HepG2 (cell line): ENCODE data around the gene TMEM217. TPM values are rescaled to one million over a fixed set of nuclear protein-coding genes. Genes with fewer than 3 reads are reported as not detected.
A peak's percentile ranks its signal among the peaks of the same experiment; 100 is the strongest.

Source experiments
- NFYC ChIP-seq: IDR thresholded peaks from 2 replicates; pipeline ENCODE4 v1.6.1; 2016; ENCODE audit warnings: missing genetic modification reagents, missing compliant biosample characterization
- ZNF33B ChIP-seq: sonication (generic); formaldehyde crosslinking; IDR thresholded peaks from 2 replicates; pipeline ENCODE4 v1.5.1; 2020; ENCODE audit warnings: mild to moderate bottlenecking, missing genetic modification reagents
- polyA plus RNA-seq, 8 experiments: library from polyadenylated mRNA; depleted of rRNA in 3 of 8; stranded (reverse) in 7 of 8; unstranded in 1 of 8; fragments of >200 nt; fragmentation: Illumina TruSeq in 4 of 8; extraction: Trizol in 4 of 8; gene quantifications; 2 replicates each; pipeline versions ENCODE4 v1.2.1 to v1.2.3, GENCODE V29; 2011 to 2016; ENCODE audit warnings: low read depth in 4 of 8, missing spikeins in 1 of 8, mixed read lengths in 1 of 8; ENCODE audit not compliant: insufficient read depth in 1 of 8
- total RNA-seq, 5 experiments: library from RNA; depleted of rRNA; stranded (reverse); fragments of >200 nt; fragmentation: Illumina TruSeq; extraction: Trizol; gene quantifications; 2 replicates each; pipeline ENCODE4 v1.2.3, GENCODE V29; 2016; ENCODE audit warnings: low read depth in 1 of 5
- TF ChIP-seq, protein P1 (sequence below), 2 experiments: sonication (generic) in 1 of 2; formaldehyde crosslinking in 1 of 2; IDR thresholded peaks; 2 replicates each; pipeline versions ENCODE4 v1.5.1 to v1.6.1; 2011 to 2020; ENCODE audit warnings: borderline replicate concordance in 1 of 2, low read depth in 1 of 2, low read length in 1 of 2, mild to moderate bottlenecking in 1 of 2, missing genetic modification reagents in 1 of 2, moderate library complexity in 1 of 2
- TF ChIP-seq, protein P2 (sequence below): IDR thresholded peaks from 2 replicates; pipeline ENCODE4 v1.4.0; 2020; ENCODE audit warnings: mild to moderate bottlenecking, missing genetic modification reagents

Gene TMEM217
- total and polyA plus RNA-seq, 2 of the 13 experiments (the other 11 are each of a cell fraction or from before 2014, with no cell fraction given) = 2.3 to 3.4 TPM

DNA sequence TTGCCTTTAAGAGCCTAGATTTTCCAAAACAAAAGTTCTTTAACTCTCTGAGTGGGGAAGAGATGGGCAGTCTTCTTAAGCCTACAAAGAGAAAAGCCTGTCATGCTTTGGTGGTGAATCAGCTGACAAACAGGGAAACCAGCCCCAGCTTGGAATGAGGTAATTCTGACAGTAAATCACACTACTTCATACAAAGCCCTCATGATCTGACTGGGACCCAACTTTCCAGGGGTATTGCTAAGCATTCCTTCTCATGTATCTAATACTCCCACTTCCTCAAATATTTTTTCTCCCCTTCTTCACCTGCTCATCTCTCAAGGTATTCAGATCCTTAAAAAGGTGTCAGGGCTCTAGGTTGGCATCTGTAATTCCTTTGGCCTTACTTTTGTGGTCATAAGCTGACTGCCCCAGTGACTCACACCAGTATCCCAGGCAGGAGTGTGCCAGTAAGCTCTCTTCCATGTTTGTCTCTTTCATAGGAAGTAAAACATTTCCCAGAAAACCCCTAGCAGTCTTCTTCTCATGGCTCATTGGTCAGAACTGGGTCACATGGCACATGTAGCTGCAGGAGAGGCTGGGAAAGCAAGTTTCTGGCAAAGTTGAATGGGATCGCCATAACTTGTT lies 15.4 kb downstream of the TMEM217 start (continued):
- TF ChIP-seq, protein P1, sequence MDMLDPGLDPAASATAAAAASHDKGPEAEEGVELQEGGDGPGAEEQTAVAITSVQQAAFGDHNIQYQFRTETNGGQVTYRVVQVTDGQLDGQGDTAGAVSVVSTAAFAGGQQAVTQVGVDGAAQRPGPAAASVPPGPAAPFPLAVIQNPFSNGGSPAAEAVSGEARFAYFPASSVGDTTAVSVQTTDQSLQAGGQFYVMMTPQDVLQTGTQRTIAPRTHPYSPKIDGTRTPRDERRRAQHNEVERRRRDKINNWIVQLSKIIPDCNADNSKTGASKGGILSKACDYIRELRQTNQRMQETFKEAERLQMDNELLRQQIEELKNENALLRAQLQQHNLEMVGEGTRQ (IDR thresholded peaks at IDR 0.05; ENCODE audit: low read depth, low read length) = peak; percentile 49; the same call in 1 of the 2 replicates
- TF ChIP-seq, protein P1 (CRISPR knock-in tag; IDR thresholded peaks at IDR 0.05; ENCODE audit: borderline replicate concordance) = no peak; the same call in 1 of the 2 replicates
- TF ChIP-seq, protein P2, sequence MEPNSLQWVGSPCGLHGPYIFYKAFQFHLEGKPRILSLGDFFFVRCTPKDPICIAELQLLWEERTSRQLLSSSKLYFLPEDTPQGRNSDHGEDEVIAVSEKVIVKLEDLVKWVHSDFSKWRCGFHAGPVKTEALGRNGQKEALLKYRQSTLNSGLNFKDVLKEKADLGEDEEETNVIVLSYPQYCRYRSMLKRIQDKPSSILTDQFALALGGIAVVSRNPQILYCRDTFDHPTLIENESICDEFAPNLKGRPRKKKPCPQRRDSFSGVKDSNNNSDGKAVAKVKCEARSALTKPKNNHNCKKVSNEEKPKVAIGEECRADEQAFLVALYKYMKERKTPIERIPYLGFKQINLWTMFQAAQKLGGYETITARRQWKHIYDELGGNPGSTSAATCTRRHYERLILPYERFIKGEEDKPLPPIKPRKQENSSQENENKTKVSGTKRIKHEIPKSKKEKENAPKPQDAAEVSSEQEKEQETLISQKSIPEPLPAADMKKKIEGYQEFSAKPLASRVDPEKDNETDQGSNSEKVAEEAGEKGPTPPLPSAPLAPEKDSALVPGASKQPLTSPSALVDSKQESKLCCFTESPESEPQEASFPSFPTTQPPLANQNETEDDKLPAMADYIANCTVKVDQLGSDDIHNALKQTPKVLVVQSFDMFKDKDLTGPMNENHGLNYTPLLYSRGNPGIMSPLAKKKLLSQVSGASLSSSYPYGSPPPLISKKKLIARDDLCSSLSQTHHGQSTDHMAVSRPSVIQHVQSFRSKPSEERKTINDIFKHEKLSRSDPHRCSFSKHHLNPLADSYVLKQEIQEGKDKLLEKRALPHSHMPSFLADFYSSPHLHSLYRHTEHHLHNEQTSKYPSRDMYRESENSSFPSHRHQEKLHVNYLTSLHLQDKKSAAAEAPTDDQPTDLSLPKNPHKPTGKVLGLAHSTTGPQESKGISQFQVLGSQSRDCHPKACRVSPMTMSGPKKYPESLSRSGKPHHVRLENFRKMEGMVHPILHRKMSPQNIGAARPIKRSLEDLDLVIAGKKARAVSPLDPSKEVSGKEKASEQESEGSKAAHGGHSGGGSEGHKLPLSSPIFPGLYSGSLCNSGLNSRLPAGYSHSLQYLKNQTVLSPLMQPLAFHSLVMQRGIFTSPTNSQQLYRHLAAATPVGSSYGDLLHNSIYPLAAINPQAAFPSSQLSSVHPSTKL (CRISPR knock-in tag) = peak; percentile 47
- TF ChIP-seq NFYC (CRISPR knock-in tag) (peak; percentile 60), ZNF33B (no peak)
